ENCODE data around the gene TPO.

The TPO gene

GRCh38 chr2:1584691-1585485 lies 171.6 kb downstream of the TPO start:
- DNase-seq (ENCODE audit: low read depth): no peak

GRCh38 chr2:1585635-1586034 lies 172.4 kb downstream of the TPO start:
- DNase-seq (ENCODE audit: low read depth): no peak

- DNase-seq (ENCODE audit: low read depth): no peak
Observed at GRCh38 chr2:1586251-1586922, 173.1 kb downstream of the TPO start.

GRCh38 chr2:1586923-1587840 lies 173.9 kb downstream of the TPO start:
- no peak for DNase-seq (ENCODE audit: low read depth)

GRCh38 chr2:1588051-1588977 lies 175.1 kb downstream of the TPO start:
- DNase-seq (ENCODE audit: low read depth): no peak

- no peak for DNase-seq (ENCODE audit: low read depth)
Observed at GRCh38 chr2:1588978-1589621, 175.8 kb downstream of the TPO start.

GRCh38 chr2:1590596-1591460 lies 177.6 kb downstream of the TPO start:
- no peak for DNase-seq (ENCODE audit: low read depth)

GRCh38 chr2:1591461-1591770 lies 178.2 kb downstream of the TPO start:
- no peak for DNase-seq (ENCODE audit: low read depth)

Measured in T-helper 22 cell (primary cell).